ENCODE measurements around the gene TAS2R38.

The TAS2R38 gene

GRCh38 chr7:141975806-141976523, 2.4 kb upstream of the TAS2R38 start:
- peak; percentile 12 for DNase-seq

GRCh38 chr7:141974831-141975230, 1.3 kb upstream of the TAS2R38 start:
- DNase-seq, result no peak

- no peak for DNase-seq
These were observed 12.7 kb downstream of the TAS2R38 start for GRCh38 chr7:141960687-141961422.

- DNase-seq, result no peak
These were observed 17.5 kb downstream of the TAS2R38 start for GRCh38 chr7:141956084-141956483.

GRCh38 chr7:141954334-141954733, 19.2 kb downstream of the TAS2R38 start:
- no peak for DNase-seq

GRCh38 chr7:141952461-141952860, 21.1 kb downstream of the TAS2R38 start:
- no peak for DNase-seq

GRCh38 chr7:141950806-141951205, 22.8 kb downstream of the TAS2R38 start:
- no peak for DNase-seq

- no peak for DNase-seq
These were observed 23.7 kb downstream of the TAS2R38 start for GRCh38 chr7:141949911-141950310.

GRCh38 chr7:141949451-141949850, 24.1 kb downstream of the TAS2R38 start:
- DNase-seq, result no peak

- no peak for DNase-seq
These were observed 24.6 kb downstream of the TAS2R38 start for GRCh38 chr7:141949021-141949420.

GRCh38 chr7:141946796-141947195, 26.8 kb downstream of the TAS2R38 start, which contains the start of gene CLEC5A:
Gene CLEC5A, minus strand, starts transcription at chr7:141946974. Its CDS starts 682 bp downstream, at chr7:141946292.
- DNase-seq, result no peak

GRCh38 chr7:141945356-141945755, 28.2 kb downstream of the TAS2R38 start:
- no peak for DNase-seq

- DNase-seq, result no peak
These were observed 28.8 kb downstream of the TAS2R38 start for GRCh38 chr7:141944811-141945210.

GRCh38 chr7:141943846-141944245, 29.7 kb downstream of the TAS2R38 start:
- DNase-seq, result no peak

- DNase-seq, result no peak
These were observed 32.5 kb downstream of the TAS2R38 start for GRCh38 chr7:141941075-141941474.

- DNase-seq, result no peak
These were observed 43.4 kb downstream of the TAS2R38 start for GRCh38 chr7:141930211-141930610.

GRCh38 chr7:141928845-141929195, 44.8 kb downstream of the TAS2R38 start:
- no peak for DNase-seq

GRCh38 chr7:141928146-141928844, 45.3 kb downstream of the TAS2R38 start:
- no peak for DNase-seq

Data from NCI-H524 treated with DMSO at 0.1 percent for 48 hours (cell line).